PC-9 (cell line): ENCODE data around the gene CTNND2.

Experiments used
- CTCF ChIP-seq: fragments of 200-600 bp; sonication (generic); conservative IDR thresholded peaks from 2 replicates; pipeline ENCODE4 v1.6.1; 2017; ENCODE audit warnings: mixed run types, antibody characterized with exemption, mild to moderate bottlenecking, moderate library complexity
- EZH2 ChIP-seq: fragments of 200-600 bp; sonication (generic); IDR thresholded peaks from 2 replicates; pipeline ENCODE4 v1.8.0; 2017; ENCODE audit warnings: antibody characterized with exemption, low read depth

GRCh38 chr5:11252523-11252922 lies 651.7 kb downstream of the CTNND2 start:
- no peak for TF ChIP-seq CTCF
- no peak for TF ChIP-seq EZH2
